Effector CD8-positive, alpha-beta T cell (primary cell): ENCODE data around the gene SNED1.

Experiments used
- DNase-seq: peaks from one replicate; lab custom pipeline; 2025; lab: John Stamatoyannopoulos, UW
- total RNA-seq, 4 experiments: gene quantifications; one replicate each; lab custom pipeline; 2026; lab: John Stamatoyannopoulos, UW

Gene SNED1
- 1.8 to 122 (median 14.2) reads per million in 4 experiments for total RNA-seq

DNA sequence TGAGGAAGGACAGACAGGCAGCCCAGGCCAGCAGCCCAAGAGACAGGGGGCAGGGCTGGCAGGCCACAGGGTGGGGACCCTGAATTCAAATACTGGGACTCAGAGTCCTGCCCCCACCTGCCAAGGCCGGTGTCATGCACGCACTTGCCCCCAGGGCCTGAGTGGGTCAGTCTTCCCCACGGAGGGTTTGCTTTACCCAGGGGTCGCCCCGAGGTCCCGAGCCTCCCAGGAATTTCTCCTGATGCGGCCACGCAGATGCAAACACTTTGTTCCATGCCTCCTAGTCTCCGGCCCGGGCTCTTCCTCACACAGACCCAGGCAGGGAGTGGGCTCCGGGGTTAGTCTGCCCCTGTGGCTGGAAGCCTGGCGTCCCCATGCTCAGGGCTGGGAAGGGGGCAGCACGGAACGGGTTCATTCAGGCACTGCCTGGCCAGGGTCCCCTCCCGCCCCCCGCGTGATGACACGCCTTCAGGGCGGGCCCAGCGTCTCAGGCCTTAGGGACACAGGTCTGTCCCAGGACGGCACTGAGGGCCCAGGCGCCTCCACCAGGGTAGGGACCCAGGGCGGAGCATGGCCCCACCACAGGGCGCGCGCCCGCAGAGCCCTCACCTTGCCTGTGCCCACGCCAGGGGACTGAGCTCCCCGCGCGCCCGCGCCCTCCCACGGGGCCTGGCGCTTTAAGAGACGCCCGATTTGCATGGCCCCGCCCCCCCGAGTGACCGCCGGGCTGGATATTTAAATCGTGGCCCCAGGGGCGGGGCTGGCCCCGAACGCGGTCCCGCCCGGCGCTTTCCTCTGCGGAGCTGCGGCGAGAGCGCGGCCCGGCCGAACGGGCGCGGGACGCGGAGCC, at the start of gene SNED1:
Gene SNED1 (plus strand): TSS at position 763 of the 850 bp plus-strand sequence. CDS start 220 bp downstream, outside the sequence.
- DNase-seq = peak; percentile 67

DNA sequence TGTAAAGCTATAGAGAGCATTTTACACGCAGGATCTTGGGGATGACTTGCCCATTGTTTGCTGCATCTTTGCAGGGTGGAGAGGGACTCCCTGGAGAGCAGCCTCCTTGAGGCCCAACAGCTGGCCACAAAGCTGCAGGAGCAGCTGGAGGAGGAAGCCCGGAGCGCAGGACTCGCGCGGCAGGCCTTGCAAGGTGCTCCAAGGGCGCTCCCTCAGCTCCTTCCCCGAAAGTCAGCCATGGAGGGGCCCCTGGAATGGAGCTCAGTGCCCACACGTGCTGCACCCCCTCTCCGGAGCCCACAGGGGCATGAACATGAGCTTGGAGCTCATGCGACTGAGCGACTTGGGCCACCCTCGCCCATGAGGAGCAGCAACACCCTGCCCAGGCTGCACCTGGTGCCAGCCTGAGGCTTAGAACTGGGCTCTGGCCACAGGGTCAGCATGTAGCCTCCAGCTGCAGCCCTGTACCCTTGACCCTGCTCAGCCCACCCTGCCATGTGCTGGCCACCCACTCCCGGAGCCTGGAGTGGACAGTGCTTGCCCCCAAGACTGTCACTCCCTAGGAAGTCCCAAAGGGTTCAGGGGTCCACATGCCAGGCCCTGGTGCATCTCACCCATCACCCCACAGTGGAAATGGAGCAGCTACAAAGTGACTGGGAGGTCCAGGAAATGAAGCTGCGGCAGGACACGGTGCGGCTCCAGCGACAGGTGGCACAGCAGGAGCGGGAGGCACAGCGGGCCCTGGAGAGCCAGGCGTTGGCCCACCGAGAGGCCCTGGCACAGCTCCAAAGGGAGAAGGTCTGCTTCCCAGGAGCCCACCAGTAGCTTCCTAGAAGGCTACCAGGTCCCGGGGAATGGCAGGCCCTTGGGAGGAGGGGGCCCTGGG, 49.3 kb upstream of the SNED1 start:
- no peak for DNase-seq

DNA sequence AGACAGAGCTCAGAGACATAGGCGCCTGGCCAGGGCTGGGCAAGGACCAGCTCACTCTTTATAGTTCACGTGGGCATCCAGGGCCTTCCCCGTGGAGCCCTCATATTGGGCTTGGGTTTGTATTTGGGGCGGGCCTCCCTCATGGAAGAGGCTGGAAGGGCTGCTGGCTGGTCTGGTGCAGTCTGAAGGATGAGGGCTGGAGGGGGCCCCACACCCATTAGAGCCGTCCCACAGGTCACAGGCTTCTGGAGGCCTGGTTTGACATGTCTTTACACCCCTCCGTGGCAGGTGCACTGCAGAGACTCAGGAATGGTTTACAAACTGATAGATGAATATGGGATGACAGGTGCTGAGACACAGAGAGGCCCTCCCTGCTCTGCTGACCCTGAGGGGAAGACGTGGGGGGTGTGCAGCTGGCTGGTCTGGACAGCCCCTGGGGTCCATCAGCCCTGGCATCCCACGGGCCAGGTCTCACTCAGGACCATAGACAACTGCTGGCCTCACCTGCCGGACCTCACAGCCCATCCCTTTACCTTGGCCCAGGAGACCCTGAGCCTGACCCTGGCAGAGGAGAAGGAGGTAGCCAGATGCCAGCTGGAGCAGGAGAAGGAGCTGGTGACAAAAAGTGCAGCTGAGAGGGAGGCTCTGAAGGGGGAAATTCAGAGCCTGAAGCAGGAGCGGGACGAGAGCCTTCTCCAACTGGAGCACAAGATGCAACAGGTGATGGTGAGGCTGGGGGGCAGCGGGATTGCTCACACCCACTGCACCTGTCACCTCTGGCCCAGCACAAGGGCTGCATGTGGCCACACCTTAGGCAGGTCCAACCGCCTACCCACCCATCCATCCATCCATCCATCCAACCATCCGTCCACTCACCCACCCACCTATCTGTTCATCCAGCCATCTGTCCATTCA, 48.4 kb upstream of the SNED1 start:
- no peak for DNase-seq

DNA sequence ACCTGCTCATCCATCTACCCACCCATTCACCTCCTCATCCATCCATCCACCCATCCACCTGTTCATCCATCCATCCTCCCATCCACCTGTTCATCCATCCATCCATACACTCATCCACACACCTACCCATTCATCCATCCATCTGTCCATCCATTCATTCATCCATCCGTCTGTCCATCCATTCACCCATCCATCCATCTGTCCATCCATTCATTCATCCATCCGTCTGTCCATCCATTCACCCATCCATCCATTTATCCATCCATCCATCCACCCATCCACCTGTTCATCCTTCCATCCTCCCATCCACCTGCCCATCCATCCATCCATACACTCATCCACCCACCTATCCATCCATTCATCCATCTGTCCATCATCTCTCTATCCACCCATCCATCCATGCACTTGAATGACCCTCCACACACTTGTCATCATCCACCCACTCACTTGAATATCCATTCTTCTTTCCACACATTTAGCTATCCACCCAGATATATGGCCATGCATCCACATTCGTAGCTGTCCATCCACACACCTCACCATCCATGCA, 47.3 kb upstream of the SNED1 start:
- DNase-seq = no peak

DNA sequence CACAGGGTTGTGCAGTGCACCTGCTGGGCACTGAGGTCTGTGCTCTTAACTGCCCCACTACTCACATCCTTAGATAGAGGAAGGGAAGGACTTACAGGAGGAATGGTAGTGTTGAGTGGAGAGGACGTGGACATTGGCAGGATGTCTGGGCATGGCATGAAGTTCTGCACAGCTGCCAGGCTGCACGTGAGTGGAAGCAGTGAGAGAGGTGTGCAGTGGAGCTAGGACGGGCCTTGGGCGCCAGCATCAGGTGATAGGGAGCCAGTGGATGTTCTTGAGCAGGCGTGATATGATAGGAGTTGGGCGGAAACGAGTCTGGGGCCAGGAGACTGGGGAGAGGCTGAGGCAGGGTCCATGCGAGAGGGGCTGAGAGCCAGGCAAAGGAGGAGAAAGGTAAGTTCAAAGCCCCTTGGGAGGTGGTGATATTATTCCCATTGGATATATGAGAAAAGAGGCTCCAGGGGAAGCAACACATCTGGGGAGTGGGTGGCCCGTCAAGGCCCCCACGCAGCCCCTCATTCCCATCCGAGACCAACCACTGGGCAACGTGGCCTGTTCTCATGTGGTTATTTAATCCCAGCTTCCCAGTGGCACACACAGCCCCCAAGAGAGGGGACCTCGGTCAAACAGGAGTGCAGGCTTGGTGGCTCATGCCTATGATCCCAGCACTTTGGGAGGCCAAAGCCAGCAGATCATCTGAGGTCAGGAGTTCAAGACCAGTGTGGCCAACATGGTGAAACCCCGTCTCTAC, 45.7 kb upstream of the SNED1 start:
- no peak for DNase-seq

DNA sequence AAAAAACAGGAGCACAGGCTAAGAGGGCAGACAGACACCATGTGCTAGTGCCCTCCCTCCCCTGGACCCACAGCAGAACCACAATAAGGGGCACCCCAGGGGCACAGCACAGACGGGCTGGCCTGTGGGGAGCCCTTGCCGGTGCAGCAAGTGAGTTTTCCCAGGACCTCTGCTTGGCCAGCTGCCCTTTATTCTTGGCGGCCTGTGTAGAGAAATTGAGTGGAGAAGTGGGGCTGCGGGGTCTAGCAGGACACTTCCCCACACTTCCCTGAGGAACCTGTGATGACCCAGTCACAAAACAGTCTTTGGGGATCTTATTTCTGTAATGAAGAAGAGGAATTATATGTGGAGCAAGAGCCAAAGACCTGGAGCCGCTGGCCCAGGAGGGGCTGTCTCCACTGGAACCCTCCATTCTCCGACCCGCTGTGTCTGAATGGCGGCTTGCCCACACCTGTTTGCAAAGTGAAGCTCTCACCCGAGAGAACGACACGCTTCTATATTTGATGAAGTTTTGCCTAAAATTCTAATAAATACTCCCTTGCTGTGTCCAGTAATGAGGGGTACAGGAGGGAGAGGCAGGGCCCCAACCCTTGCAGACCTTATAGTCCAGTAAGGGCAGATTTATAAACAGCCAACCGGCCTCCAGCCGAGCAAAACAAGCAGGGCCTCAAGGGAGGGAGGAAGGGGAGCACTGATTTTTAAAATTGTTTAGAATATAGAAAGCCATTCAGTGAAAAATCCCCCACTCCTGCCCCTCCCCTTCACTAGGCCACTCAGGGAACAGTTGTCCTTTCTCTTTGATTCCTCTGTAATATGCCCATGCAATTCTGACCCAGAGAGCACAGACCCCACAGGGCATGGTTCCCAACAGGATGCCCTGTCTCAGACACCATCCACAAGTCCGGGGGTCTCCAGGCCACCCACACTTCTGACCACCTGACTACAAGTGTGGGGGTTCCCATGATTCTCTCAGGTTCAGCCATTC, 44.7 kb upstream of the SNED1 start:
- DNase-seq = no peak

DNA sequence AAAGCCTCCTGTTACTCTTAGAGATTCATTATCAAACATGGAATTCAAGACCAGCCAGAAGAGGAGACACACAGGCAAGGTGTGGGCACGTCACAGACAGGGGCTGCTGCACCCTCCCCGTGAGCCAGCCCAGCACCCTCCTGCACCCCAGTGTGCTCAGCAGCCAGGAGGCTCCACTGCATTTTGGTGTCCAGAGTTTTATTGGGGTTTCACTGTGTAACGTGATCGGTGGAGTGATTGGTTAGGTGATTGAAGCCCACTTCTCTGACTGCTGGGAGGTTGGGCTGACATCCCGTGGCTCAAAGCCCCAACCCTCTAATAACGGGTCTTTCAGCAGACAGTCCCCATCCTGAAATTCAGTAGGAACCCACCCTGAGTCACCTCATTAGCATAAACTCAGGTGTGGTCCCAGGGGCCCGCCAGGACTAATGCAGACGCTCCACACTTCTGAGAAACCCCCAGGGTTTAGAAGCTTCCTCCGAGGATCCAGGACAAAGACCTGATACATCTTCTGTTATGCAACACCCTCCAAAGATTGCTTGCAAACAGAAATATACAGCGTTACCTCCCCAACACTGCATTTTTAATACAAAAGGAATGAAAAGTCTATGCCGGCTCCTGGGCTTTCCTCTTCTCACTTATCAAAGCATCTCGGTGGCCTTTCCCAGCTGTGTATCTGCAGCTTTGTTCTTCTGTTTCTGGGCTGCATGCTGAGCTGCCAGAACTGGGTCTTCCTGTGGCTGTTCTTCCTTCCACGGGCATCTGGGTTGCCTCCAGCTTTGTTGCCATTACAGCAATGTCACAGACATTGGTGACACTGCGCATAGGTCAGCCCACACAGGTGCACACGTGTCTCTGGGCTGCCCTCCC, 43.7 kb upstream of the SNED1 start:
- DNase-seq = no peak

DNA sequence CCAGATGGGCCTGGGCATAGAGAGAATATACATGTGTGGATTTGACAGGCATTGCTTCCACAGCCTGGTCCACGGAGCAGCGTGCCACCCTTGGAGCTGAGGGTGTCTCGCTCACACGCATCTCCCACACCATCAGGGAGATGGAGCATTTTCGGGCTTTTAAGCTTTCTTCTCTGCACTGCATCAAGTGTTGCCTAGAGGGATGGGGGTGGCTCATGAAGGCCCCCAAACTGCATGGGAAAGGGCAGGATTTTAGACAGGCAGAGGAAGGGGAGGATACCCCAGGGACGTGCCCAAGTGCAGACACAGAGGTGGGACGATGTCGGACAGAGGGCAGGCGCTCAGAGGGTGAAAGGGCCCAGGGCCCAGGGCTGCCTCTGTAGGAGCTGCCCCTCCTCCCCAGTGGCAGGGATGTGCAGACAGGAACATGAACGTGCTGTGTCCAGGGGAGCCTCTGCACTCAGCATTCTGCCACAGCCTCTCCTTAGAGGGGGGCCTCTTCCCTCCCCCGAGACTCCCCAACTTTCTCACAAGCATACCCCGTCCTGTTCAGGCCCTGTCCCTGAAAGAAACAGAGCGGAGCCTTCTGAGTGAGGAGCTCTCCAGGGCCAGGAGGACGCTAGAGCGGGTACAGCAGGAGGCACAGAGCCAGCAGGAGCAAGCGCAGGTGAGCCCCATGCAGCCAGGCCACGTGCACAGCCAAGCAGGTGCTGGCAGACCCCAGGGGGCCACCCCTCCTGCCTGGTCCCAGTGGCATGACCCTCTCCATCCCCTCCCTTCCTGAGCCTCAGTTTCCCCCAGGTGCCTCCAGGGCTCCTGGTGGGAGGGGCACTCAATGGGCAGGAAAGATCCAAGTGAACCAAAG, 42.9 kb upstream of the SNED1 start:
- DNase-seq = no peak

DNA sequence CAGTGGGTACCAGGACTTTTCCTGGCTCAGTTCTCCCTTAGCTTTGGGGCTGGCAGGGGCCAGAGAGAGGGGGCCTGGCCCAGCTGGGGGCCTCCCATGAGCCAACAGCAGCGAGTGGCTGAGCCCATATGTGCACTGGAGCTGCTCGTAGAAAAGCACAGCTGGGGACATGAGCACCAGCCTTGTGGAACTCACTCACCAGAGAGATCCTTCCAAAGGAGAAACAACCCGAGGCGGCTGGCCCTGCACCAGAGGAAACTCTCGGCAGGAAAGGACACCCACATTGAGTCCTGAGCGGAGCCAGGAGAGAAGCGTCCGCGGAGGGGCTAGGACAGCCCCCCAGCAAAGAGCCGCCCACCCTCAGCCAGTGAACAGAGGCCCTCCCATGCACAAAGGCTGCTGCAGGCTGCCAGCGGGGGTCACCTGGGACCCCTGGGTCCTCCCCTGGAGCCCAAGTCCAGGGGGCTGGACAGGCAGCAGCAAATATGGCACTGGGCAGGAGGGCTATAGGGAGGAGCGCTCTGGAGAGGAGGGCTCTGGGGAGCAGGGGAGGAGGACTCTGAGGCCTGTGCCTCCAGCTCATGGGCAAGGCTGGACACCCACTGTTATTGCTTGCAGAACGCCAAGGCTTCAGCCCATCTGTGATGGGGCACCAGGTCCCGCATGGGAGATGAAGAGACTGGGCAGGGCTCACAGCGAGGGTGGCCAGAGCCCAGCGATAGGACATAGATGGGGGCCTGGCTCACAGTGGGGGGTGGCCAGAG, 42.1 kb upstream of the SNED1 start:
- DNase-seq = no peak

DNA sequence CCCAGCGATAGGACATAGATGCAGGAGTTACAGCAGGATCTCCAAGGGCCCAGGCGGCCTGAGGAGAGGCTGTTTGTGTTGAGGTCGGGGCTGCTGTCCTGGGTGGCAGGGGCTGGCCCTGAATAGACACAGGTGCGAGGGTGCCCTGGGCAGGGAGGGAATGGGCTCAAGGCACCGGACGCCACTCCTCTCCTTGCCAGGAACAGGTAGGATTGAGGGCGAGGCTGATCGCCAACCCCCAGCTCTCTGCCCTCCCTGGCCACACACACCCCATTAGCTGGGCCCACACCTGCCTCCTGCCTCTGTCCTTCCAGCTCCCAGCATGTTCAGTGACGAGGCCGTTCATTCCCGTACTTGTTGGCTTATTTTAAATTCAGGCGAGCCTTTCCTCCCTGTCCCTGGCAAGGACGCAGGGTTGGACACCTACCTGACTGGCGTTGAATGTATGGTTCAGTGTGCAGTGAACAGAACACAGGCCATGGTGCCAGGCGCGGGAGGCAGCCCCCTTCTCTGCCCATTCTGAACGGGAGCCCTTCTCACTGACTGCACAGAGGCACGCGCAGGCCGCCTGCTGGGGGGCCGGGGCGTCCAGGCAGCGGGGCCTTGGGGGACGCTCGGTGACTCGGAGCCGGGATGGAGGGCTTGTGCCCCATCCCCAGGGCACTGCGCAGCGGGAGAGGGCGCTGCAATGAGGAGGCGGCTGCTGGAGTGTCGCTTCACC, 41.3 kb upstream of the SNED1 start:
- DNase-seq = no peak

DNA sequence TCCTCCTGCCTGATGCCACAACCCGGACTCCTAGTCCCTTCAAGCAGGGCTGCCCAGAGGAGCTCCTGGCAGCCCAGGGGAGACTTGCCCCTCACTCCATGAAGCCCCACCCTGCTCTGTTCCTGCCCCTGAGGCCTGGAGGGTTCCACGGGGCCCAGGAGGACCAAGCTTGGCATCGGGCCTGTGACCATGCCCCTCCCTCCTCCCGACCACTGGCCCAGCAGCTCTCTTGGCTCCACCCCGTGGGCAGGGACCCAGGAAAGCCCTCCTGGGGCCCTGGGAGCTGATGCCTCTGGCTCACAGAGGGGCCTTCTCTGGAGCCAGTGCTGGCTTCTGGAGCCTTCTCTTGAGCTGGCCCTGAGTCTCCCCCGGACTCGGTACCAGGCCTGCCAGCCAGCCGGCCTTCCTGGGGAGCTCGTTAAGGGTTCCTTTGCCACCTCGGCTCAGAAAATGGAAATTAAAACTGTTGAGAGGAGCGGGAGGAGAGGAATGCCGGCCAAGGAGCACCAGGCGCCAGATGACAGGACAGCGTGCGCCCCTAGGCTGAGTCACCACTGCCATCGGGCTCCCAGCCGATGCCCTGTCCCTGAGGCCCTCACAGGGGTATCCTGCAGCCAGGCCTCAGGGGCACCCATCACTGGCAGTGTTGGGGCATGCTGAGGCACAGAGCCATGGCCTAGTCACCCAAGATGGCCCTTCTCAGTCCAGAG, 40.6 kb upstream of the SNED1 start:
- DNase-seq = no peak

DNA sequence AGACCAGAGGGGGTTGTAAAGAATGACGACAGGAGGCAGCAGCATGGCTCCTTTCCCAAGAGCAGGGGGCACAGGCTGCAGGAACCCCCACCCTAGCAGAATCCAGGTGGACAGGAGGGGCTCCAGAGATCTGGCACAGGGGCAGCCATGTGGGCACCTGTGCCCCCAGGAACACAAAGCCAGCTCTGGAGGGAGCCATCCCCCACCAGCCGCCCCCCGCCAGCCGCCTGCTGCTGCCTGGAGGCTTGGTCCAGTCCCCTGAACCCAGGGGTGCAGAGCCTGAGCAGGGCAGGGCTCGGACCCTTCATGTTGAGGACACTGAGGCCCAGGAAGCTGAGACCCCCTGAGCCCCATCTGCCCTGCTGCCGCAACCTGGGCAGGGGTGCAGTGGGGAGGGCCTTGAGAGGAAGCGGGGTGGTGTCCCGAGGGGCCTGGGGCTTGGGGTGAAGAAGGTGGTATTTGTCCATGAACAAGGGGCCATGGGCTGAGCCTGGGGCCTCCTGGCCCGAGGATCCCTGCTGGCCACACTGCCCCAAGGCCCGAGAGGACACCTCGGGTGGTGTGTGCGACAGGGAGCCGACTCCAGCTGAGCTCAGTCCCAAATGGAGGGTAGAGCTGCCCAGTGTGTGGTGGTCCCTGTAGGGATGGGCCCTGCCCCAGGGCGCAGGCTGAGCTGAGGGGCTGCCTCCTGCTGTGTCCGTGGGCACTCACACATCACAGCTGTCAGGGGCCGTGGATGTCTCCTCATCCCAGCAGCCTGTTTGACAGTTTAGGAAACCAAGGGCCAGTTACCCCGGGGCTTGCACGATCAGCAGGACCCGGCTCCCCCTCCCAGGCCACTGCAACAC, 39.8 kb upstream of the SNED1 start:
- no peak for DNase-seq

DNA sequence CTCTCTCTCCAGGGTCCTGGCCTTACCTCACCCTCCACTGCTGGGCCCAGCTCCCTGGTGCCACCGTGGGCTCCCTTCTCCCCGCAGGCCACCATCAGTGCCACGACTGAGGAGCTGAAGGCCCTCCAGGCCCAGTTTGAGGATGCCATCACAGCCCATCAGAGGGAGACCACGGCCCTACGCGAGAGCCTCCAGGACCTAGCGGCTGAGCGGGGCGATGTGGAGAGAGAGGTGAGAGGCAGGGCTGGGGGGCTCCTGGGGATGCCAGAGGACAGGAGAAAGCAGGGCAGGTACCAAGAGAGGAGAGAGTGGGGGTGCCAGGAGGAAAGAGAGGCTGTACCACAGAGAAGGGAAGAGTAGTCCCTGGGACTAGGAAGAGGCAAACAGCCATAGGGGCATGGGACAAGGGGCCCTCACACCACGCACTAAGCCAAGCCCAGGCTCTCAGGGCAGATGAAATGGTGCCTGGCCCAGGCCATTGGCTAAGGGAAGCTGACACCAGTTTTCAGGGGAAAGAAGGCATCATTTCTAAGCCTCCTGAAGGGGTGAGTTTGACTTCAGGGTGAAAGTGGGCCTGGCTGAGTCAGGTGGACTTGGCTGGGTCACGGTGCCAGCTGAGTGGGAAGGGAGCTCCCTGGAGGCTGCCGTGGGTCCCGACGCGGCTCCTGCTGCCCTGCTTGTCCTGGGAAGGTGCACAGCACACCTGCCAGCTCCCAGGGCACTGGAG, 39.0 kb upstream of the SNED1 start:
- no peak for DNase-seq

DNA sequence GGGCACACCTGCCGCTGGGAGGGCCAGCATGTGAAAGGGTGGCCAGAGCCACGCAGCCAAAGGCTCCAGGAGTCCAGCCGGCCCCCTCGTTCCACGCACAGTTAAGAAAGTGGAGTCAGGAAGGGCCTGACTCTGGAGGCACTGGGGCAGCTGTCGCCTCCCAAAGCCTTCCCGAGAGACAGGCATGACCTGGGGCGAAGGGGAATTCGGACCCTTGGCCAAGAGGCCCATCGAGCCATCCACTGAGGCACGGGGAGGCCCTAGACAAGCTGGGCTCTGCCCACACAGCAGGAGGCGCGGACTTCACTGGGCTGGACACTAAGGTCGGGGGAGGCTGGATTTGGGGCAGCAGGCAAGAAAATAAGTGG, 38.5 kb upstream of the SNED1 start:
- DNase-seq = no peak
